ENCODE results near the gene F5. TPM values are rescaled to one million over a fixed set of nuclear protein-coding genes. Genes with fewer than 3 reads are reported as not detected.

F5 gene
- total RNA-seq, 2 donors from 2014 or later = 0.33 to 4.2 TPM

DNA sequence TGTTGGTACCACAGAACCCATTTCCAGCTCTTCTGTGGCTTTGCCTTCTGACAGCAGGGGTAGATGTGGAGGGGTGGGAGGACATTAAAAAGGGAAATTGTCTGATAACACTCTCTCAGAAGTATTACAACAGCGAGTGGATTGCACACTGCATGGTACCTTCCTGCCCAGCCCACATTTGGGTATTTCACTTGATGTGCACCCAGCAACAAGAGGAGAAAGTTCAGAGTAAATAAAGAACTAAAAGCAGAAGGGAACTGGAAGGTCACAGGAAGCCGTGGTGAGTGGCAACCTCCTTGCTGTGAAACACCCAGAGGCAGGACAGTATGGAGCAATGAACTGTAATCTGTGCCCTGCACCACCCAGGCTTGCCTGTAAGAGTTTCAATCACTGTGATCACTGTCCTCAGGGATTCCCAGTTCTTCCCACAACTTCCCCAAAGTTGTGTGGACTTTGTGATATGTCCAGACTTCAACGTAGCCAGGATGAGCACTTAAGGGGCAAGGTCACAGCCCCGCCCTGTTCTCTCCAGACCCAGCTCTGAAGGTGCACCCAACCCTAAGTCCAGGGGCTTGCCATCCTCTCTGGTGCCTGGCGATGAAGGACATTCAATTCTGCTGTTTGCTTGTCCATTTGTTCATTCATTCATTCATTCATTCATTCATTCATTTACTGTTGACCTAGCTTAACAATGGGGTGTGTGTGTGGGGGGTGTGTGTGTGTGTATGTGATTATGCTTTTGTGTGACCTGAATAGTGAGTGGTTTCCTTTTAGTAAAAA, 18.7 kb upstream of the F5 start:
- H3K27me3 ChIP-seq = peaks cover 0 to 4% of the 10 kb centered on the region in 2 donors
- no peak overlapping the region for H3K4me3 ChIP-seq
- no peaks in the 10 kb centered on the region for H3K36me3 ChIP-seq (replicated peaks in 1 of 2; ENCODE audit: insufficient read depth in 1 of 2, low read depth in 2 of 2)
- no peak overlapping the region for H3K27ac ChIP-seq
- H3K9me3 ChIP-seq = no peaks in the 10 kb centered on the region
- intact Hi-C loops (cut with DNase I) = no loop called here
- ATAC-seq = no peak
- peak in 1 of 4 donors; percentile 38 for DNase-seq
- 46 to 50% methylated on average over 5 of the region's 5 CpGs for WGBS, 2 donors
- H3K4me1 ChIP-seq = no peaks in the 10 kb centered on the region
- TF ChIP-seq POLR2A (IDR thresholded peaks at IDR 0.05) = no peak
- no peak for TF ChIP-seq CTCF (IDR thresholded peaks at IDR 0.05)

DNA sequence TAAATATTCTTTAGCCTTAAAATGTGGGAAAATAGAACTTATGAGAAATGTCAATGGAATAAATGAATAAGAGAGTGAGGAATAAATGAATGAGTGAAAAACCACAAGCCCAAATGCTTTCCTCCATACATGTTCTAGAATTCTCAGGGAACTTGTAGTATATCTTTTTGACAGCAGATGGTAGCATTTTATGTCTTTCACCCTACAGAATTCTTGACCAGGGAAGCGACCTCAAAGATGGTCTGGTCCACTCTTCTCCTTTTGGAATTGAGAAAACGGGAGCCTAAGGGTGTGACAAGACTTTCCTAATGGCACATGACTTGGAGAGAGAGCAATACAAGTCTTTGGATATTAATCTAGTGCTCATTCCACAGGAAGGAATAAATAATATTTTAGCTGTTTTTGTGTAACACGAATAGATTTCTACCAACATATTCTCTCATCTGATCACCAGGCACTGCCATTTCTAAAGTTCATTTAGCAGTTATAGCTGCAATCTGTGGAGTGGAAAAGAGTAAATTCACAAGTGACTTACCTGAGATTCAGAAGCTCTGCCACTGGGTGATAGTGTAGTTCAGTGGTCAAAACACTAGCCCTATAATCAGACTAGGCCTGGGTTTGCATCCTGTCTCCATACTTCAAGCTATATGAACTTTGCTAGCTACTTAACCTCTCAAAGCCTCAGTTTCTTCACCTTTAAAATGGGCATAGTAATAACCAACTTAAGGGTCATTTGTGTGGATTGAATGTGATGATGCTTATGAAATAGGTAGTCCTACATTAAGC, 15.0 kb upstream of the F5 start:
- H3K36me3 ChIP-seq (replicated peaks in 1 of 2; ENCODE audit: insufficient read depth in 1 of 2, low read depth in 2 of 2) = no peaks in the 10 kb centered on the region
- intact Hi-C loops (cut with DNase I) = no loop called here
- H3K27me3 ChIP-seq = peaks cover 0 to 4% of the 10 kb centered on the region in 2 donors
- TF ChIP-seq POLR2A (IDR thresholded peaks at IDR 0.05) = no peak
- peak in 5 of 7 experiments; percentile 8 to 34 (median 17) for TF ChIP-seq CTCF (IDR thresholded peaks at IDR 0.05)
- ATAC-seq (no peak), DNase-seq (no peak)
- no peaks in the 10 kb centered on the region for H3K9me3 ChIP-seq
- H3K4me3 ChIP-seq = no peak overlapping the region
- 31 to 35% methylated on average over 3 of the region's 3 CpGs for whole genome bisulfite sequencing, 2 donors
- no peak overlapping the region for H3K27ac ChIP-seq
- H3K4me1 ChIP-seq = no peaks in the 10 kb centered on the region

DNA sequence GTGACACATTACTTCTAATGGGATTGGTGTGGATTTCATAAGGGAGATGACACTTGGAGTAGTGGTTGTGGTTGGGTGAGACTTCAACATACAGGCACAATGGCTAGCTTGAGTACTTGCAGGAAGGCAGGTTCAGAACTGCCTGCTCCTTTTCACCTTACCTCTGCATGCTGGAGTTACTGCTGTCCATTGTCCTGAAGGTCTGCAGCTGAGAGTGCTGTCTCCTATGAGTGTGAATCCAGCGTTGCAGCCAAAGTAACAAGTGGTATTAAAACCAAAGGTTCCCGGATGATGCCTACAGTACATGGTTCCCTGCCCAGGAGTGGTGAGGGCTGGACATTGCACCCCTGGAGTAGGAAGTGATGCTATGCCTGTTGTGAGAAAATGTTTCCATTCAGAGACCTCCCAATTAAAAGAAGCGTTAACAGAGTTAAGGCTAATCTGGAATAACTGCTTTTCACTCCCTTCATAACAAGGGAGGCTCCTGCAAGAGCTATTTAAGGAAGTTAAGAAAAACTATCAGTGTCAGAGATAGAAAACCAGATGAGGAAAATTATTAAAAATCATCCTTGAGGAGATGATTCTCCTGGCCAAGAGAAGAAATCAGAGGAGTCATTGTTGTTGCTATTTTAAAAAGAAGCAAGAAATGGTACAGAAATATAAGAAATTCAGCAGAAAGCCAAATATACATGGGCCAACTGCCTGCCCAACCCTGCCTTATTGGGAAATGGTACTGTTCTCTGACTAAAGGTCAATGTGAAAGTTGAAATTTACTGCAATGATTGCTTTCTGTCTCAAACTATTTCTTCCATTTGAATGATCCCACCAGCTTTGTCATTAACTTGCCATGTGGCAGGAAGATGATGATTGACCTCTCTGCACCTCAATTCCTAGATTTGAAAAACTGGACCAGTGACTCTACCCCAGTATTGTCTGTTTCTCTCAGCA, 9.8 kb upstream of the F5 start:
- no peak for TF ChIP-seq CTCF (IDR thresholded peaks at IDR 0.05)
- TF ChIP-seq POLR2A (IDR thresholded peaks at IDR 0.05) = no peak
- Histone ChIP-seq H3K36me3 (replicated peaks in 1 of 2; ENCODE audit: insufficient read depth in 1 of 2, low read depth in 2 of 2) (no peaks in the 10 kb centered on the region), H3K9me3 (no peaks in the 10 kb centered on the region), H3K4me3 (no peak overlapping the region), H3K4me1 (no peaks in the 10 kb centered on the region), H3K27me3 (peaks cover 0 to 4% of the 10 kb centered on the region in 2 donors), H3K27ac (no peak overlapping the region)
- 38 to 64% methylated on average over 3 of the region's 3 CpGs for WGBS, 2 donors
- DNase-seq (no peak), ATAC-seq (no peak)
- intact Hi-C loops (cut with DNase I) = no loop called here

DNA sequence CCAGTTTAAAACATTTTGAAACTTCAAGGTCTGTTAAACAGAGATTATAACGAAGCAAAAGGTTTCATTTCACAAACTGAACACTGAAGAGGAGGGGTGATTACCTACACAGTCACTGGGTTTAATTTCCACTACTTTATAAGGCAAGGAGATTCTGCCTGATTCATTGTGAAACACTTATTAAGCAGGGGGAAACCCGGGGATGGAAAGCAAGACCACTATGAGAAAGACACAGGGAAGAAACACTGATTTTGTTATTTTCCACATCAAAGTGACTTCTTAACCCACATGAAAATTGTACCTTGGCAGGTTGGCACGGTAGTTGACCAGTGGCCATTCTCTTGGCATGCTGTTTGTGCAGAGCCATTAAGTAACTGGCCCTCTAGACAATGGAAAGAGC, 8.1 kb upstream of the F5 start:
- no peak overlapping the region for H3K4me3 ChIP-seq
- no peak overlapping the region for H3K27ac ChIP-seq
- H3K4me1 ChIP-seq = no peaks in the 10 kb centered on the region
- no peaks in the 10 kb centered on the region for H3K36me3 ChIP-seq (replicated peaks in 1 of 2; ENCODE audit: insufficient read depth in 1 of 2, low read depth in 2 of 2)
- no peaks in the 10 kb centered on the region for H3K27me3 ChIP-seq
- DNase-seq (no peak), ATAC-seq (no peak)
- no peaks in the 10 kb centered on the region for H3K9me3 ChIP-seq
- 47 to 50% methylated on average over 3 of the region's 3 CpGs for WGBS, 2 donors
- TF ChIP-seq CTCF (IDR thresholded peaks at IDR 0.05) = no peak
- intact Hi-C loops (cut with DNase I) = no loop called here
